ENCODE measurements around the gene ENG. TPM values are rescaled to one million over a fixed set of nuclear protein-coding genes. Genes with fewer than 3 reads are reported as not detected.

Gene ENG
- total RNA-seq, 3 donors from 2014 or later (not counting 1 experiment from before 2014, with no cell fraction given), result 8.5 to 13.6 (median 12.3) TPM

DNA sequence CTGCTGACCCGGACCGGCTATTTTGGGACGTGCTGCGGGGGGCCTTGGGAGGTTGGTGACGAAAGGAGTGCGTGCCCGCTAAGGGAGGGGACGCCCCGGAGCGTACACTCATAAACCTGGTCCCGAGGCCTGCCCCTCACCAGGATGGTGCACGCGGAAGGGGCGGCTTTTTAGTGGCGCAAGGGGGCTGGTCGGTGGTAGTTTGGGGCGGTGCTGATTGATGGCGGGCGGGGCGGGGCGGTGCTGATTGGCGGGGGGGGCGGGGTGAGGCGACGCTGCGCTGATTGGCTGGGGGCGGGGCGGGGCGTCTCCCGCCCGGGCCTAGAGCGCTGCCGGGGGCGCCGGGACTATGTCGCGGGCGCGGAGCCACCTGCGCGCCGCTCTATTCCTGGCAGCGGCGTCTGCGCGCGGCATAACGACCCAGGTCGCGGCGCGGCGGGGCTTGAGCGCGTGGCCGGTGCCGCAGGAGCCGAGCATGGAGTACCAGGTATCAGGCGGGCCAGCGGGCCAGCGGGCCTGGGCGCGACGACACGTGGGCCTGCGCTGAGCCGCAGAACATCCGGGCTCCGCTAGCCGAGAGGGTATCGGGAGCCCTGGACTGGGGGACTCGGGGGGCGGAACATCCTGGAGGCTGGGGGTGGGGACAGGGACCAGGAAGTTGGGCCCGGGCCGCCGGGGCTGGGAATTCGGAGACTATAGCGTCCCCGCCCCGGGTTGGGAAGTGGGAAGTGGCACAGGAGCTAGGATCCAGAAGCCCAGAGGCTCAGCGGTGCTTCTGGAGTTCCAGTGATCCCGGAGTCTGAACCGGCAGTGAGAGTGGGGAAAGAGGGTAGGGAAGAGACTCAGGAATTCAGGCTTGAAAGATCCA, 51.6 kb downstream of the ENG start, which contains the start of gene FPGS:
Gene FPGS (plus strand): TSS at position 307 of the 868 bp plus-strand sequence. CDS start 43 bp downstream, at position 350.
- peaks cover 8% of the 10 kb centered on the region for H3K36me3 ChIP-seq (ENCODE audit: control insufficient read depth, insufficient read depth, low read length)
- Mint-ChIP-seq H3K27me3 (ENCODE audit: low read depth in 2 of 2) (no peaks in the 10 kb centered on the region), H3K36me3 (no peaks in the 10 kb centered on the region), H3K4me3 (peak within 1 kb of the TSS; percentile 91), H3K27ac (peak within 1 kb of the TSS; percentile 84 to 94), H3K9me3 (no peaks in the 10 kb centered on the region), H3K4me1 (peaks cover 18 to 30% of the 10 kb centered on the region in 2 donors)
- H3K4me1 ChIP-seq (ENCODE audit: control insufficient read depth, insufficient read depth, low read length), result peaks cover 29% of the 10 kb centered on the region
- DNase-seq, result peak; percentile 78 to 92
- WGBS (ENCODE audit: insufficient coverage), result under 1% methylated on average over 79 of the region's 83 CpGs
- no peaks in the 10 kb centered on the region for H3K9me3 ChIP-seq (ENCODE audit: control insufficient read depth, insufficient read depth, low read length)
- H3K4me3 ChIP-seq (ENCODE audit: low read length), result peak within 1 kb of the TSS; percentile 97
- TF ChIP-seq, protein P1, sequence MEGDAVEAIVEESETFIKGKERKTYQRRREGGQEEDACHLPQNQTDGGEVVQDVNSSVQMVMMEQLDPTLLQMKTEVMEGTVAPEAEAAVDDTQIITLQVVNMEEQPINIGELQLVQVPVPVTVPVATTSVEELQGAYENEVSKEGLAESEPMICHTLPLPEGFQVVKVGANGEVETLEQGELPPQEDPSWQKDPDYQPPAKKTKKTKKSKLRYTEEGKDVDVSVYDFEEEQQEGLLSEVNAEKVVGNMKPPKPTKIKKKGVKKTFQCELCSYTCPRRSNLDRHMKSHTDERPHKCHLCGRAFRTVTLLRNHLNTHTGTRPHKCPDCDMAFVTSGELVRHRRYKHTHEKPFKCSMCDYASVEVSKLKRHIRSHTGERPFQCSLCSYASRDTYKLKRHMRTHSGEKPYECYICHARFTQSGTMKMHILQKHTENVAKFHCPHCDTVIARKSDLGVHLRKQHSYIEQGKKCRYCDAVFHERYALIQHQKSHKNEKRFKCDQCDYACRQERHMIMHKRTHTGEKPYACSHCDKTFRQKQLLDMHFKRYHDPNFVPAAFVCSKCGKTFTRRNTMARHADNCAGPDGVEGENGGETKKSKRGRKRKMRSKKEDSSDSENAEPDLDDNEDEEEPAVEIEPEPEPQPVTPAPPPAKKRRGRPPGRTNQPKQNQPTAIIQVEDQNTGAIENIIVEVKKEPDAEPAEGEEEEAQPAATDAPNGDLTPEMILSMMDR (IDR thresholded peaks at IDR 0.05), result no peak
- H3K27ac ChIP-seq (ENCODE audit: low read length), result peak within 1 kb of the TSS; percentile 90
- intact Hi-C loops (cut with micrococcal nuclease), result loop anchor here (1.0 to 5.0 kb wide), 5 partner anchors 18 to 116 kb away; partner anchors contain the start of gene TOR2A
- ATAC-seq, result peak; percentile 81 to 95 (median 86)
- no peaks in the 10 kb centered on the region for H3K27me3 ChIP-seq (ENCODE audit: control insufficient read depth, insufficient read depth, low read length)

DNA sequence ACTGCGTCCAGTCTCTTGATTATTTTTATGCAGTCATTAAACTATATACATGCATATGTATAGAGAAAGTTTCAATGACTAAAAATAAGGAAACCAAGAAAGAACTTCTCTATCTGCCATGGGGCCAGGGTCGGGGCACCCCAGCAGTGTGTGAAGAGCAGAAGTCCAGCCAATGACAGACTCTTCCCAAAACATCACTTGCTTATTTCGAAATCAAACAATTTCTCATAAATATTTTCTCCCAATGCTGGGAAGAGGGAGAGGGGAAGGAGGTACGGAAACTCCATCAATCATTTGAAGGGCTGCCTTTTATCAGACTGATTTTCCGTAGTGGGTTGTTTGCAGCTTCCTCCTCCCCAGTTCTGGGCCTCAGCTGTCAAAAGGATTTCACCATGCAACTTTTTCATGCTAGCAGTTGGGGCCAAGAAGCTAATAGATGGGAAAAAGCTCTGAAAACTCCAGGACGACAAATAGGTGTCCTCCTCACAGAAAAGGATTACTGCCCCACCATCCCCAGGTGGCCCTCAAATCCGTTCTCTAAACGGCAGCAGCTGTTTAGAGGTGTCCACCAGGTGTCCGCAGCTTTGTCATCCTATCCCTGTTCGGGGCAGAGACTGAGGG, 52.4 kb downstream of the ENG start:
- TF ChIP-seq, protein P1 (IDR thresholded peaks at IDR 0.05), result no peak
- H3K9me3 Mint-ChIP-seq, result no peaks in the 10 kb centered on the region
- H3K4me3 ChIP-seq (ENCODE audit: low read length), result peak overlapping the region; percentile 51
- H3K27me3 Mint-ChIP-seq (ENCODE audit: low read depth in 2 of 2), result no peaks in the 10 kb centered on the region
- intact Hi-C loops (cut with micrococcal nuclease), result loop anchor here (1.0 to 5.0 kb wide), 5 partner anchors 17 to 117 kb away; partner anchors contain the start of gene TOR2A
- H3K36me3 ChIP-seq (ENCODE audit: control insufficient read depth, insufficient read depth, low read length), result peaks cover 4% of the 10 kb centered on the region
- no peaks in the 10 kb centered on the region for H3K36me3 Mint-ChIP-seq
- WGBS (ENCODE audit: insufficient coverage), result 1% methylated on average over 6 of the region's 10 CpGs
- H3K4me3 Mint-ChIP-seq, result peak overlapping the region; percentile 91
- DNase-seq, result no peak
- no peak for ATAC-seq
- peak overlapping the region; percentile 78 for H3K27ac ChIP-seq (ENCODE audit: low read length)
- no peaks in the 10 kb centered on the region for H3K27me3 ChIP-seq (ENCODE audit: control insufficient read depth, insufficient read depth, low read length)
- peak overlapping the region; percentile 84 to 94 for H3K27ac Mint-ChIP-seq
- peaks cover 36% of the 10 kb centered on the region for H3K4me1 ChIP-seq (ENCODE audit: control insufficient read depth, insufficient read depth, low read length)
- H3K9me3 ChIP-seq (ENCODE audit: control insufficient read depth, insufficient read depth, low read length), result no peaks in the 10 kb centered on the region
- peaks cover 24 to 37% of the 10 kb centered on the region in 2 donors for H3K4me1 Mint-ChIP-seq

GRCh38 chr9:127796852-127797370, 57.5 kb downstream of the ENG start:
- Histone ChIP-seq H3K9me3 (ENCODE audit: control insufficient read depth, insufficient read depth, low read length) (no peaks in the 10 kb centered on the region), H3K36me3 (ENCODE audit: control insufficient read depth, insufficient read depth, low read length) (peaks cover 5% of the 10 kb centered on the region), H3K27ac (ENCODE audit: low read length) (peak overlapping the region; percentile 17), H3K4me1 (ENCODE audit: control insufficient read depth, insufficient read depth, low read length) (peaks cover 29% of the 10 kb centered on the region), H3K4me3 (ENCODE audit: low read length) (no peak overlapping the region), H3K27me3 (ENCODE audit: control insufficient read depth, insufficient read depth, low read length) (no peaks in the 10 kb centered on the region)
- TF ChIP-seq, protein P1 (IDR thresholded peaks at IDR 0.05), result no peak
- Mint-ChIP-seq H3K4me3 (peak overlapping the region; percentile 81), H3K27me3 (ENCODE audit: low read depth in 2 of 2) (no peaks in the 10 kb centered on the region), H3K27ac (peak overlapping the region; percentile 82 to 86), H3K9me3 (no peaks in the 10 kb centered on the region), H3K4me1 (peaks cover 22 to 27% of the 10 kb centered on the region in 2 donors), H3K36me3 (no peaks in the 10 kb centered on the region)
- intact Hi-C loops (cut with micrococcal nuclease), result no loop called here
- DNase-seq, result no peak
- 0% methylated on average over 10 of the region's 11 CpGs for WGBS (ENCODE audit: insufficient coverage)
- peak in 2 of 3 donors; percentile 54 for ATAC-seq

Measured in natural killer cell (primary cell).